T follicular helper cell (primary cell): Measurements from ENCODE around the gene MYL11.

Experiments
- DNase-seq: peaks from one replicate; pipeline ENCODE4 v3.0.0-alpha.2; 2020; ENCODE audit warnings: low read depth

The MYL11 gene

GRCh38 chr16:30354423-30355143, 20.0 kb upstream of the MYL11 start:
- DNase-seq: no peak

GRCh38 chr16:30355144-30355953, 19.3 kb upstream of the MYL11 start, which contains the start of gene CD2BP2:
CD2BP2 (minus strand) TSS chr16:30355308; CDS start chr16:30354681, 627 bp downstream.
- peak; percentile 83 for DNase-seq

DNA sequence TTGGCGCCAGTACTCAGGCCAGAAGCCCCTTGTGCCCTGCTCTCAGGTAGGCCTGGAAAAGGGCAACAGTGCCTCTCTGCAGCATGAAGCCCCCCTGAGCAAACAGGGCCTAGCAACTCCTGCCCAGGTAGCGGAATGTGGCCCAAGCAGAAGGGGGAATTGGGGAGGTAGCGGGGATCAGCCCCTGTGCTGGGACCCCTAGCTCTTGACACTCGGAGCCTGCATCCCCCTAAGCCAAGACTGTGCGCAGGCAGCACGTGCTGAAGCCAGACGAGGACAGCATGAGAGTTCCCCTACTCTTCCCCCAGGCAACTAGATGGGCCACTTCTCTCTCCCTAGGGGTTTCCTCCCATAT, 18.7 kb upstream of the MYL11 start:
- no peak for DNase-seq

DNA sequence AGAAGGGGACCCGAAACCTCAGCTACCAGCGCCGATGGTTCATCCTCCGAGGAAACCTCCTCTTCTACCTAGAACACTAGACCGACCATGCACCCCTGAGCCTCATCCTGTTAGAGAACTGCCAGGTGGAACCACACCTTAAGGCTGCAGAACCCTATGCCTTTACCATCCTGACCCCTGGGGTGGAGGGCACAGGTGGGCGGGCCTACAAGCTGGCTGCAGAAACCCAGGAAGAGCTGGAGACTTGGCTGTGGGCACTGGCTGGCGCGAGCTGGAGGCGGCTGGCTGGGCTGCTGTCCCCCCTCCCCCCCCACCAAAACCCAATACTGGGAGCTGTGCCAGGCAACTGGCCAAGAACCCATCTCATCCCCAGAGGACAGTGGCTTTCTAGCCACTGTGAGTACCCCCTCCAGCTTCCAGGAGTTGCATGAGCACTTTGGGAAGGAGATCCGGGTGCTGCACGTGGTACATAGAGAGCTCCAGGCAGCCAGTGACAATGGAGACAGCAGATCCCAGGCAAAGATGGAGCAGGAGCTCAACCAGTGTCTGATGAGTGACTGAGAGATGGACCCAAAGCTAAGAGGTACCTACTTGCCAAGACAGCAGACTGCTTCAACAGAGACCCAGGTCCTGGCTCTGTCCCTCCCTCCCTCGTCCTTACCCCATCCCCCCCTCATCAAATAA, 18.1 kb upstream of the MYL11 start:
- DNase-seq: no peak

- no peak for DNase-seq
Observed at GRCh38 chr16:30357085-30357714, 17.4 kb upstream of the MYL11 start.

DNA sequence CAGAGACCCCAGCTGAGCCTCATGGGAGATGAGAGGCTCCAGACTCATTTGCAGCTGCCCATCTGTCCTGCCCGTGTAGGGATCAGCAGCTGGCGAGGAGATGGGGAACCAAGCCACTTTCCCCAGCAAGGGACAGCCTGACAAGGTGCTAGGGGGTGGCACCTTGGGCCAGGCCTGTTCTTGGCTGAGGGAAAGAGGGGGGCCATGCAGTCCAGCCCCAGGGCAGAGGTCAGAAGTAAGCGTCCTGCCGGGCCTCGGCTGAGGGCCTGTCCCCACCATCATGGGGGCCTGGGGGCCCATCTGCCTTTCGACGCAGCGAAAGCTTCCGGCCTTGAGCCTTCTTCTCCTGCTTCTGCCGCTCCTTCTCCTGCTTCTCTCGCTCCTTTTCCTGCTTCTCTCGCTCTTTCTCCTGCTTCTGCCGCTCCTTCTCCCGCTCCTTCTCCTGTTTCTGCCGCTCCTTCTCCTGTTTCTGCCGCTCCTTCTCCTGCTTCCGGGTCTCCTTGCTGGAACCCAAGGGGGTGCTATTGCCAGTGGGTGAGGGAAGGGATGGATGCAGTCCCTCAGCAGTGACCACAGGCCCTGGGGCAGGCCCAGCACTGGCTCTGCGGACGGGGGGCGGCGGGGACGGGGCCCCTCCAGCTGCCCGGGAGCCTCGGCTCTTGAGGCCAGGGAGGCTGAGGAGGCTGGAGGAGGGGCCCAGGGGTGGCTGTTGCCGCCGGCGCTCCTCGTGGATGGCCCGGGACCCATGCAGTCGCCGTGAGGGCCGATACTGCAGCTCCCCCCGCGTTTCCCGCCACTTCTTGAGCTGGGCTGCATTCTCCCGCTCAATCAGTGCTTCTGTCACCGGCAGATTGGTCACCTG, 16.7 kb upstream of the MYL11 start:
- DNase-seq: no peak

DNA sequence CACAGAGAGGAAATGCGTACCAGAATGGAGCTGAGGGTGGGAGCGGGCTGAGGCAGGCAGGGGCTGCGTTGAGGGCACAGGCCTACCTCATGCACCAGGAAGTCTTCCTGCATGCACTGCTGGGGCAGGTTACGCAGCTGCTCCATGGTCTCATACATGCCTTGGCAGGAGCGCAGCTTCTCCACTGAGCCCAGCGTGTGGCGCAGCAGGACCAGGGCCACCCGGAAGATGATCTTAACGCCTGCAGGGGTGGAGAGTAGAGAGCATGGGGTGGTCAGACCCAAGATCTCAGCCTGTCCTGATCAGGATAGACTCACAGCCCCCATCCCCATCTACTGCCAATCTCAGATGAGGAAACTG, 16.0 kb upstream of the MYL11 start:
- no peak for DNase-seq

DNA sequence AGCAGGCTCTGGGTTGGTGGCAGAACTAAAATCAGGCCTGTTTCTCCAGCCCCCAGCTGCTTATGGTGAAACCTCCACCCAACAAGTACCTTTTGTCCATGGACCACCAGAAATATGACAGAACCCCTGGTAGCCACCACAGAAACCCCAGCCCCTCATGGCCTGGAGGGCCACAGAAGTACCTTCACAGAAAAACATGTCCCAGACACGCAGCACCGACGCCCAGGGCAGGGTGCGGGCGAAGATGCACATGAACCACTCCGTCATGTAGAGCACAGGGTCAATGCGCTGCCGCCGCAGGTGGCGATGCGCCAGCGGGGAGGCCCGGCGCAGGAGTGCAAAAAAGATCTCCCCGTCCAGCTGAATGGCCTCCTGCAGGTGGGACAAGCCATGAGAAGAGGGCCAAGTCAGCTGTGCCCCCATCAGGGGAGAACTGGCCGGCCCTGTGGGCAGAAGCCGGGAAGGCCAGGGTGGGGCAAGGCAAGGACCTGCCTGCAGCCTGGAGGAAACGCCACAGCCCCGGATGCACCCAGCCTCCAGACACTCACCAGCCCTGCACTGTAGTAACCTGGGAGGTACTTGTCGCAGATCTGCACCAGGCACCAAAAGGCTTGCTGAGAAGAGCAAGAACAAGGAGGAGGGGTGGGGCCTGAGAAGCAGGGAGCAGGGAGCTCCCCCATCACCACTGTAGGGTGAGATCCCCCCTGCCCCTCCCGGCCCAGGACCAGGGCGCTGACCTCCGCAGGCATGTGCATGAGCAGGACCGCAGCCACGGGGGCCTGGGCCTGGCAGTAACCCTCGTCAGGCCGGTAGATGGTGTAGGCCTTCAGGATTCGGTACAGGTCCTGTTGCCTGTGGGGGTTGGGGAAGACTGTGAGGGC, 15.4 kb upstream of the MYL11 start:
- DNase-seq: no peak

DNA sequence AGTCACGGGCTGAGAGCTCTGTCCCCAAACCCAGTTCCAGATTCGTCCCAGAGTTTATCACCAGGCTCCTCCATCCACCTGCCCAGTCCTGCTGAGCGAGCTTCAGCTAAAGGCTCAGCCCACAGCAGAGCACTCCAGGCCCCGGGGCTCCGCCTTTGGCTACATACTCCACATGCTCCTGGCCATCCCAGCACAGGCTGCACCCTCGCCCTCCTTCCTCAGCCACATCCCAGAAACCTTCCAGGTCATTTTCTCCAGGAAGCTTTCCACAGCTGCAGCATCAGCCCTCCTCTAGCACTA, 14.8 kb upstream of the MYL11 start:
- no peak for DNase-seq

GRCh38 chr16:30361180-30361579, 13.4 kb upstream of the MYL11 start:
- DNase-seq: no peak

DNA sequence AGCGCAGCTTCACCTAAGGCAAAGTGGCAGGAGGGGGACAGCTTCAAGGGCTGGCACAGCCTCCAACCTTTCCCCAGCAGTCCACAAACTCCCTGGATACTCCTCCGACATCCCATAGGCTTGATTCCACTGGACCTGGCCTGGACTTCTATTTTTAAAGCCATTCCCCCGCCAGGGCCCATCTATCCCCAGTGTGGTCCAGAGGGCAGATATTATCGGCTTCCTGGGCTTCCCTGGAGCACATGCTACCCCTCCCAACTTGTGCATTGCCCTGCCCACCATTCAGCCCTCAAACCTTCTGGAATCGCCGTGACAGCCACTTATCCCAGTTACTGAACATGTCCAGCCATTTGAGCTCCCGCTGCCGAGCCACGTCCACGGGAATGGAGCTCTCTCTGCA, 9.4 kb upstream of the MYL11 start:
- no peak for DNase-seq

GRCh38 chr16:30366511-30366910, 8.1 kb upstream of the MYL11 start:
- no peak for DNase-seq

DNA sequence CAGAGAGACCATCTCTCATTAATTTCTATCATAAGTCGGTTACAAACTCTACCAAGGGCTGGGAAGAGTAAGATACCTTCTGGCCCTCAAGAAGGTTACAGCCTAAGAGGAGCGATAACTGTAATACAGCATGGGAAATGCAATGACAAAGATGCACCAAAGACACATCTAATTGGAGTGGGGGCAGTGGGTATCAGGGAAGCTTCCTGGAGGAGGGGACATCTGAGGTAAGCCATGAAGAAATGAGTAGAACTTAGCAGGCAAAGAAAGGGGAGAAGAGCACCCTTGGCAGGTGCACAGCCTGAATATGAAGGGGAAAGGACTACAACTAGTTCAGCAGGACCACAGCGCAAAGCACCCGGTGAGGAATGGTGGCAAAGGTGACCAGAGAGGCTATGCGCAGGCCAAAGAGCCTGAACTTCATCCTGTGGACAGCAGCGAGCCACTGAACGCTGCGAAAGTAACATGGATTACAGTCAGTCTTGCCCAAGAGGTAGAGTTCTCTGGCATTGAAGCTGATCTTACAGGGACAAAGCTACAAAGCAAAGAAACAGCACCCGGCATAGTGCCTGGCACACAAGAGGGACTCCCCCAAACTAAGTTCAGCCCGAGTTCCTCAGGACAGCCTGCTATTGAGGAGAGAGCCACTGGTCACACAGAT, 7.1 kb upstream of the MYL11 start:
- DNase-seq: no peak

DNA sequence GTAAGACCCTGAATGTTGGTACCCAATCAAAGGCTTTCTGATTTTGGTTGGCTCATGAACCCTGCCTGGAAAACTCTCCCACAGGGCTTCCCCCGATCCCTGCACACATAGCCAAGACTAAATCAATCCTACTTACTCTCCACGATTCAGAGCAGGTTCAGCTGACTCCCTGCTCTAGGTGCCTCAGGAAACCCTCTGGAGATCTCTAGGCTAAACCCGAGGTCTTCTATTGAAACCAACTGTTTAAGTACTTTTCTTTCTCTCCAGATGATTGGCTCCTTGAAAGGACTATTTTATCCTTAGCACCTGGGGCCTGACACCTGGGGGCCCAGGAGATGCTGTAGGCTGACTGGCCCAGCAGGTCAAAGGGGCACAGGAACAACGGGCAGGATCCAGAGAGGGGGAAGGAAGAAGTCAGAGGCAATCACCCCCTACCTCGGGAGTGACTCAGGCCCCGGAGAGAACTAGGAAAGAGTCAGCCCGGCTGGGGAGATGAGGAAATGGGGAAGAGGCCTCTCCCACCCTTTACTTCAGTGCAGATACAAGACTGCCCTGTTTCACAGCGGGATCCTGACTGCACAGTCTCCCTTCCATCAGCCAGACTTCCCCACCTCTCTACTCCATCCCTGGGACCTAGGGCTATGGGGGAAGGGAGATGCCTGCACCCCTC, 6.3 kb upstream of the MYL11 start:
- DNase-seq: no peak

DNA sequence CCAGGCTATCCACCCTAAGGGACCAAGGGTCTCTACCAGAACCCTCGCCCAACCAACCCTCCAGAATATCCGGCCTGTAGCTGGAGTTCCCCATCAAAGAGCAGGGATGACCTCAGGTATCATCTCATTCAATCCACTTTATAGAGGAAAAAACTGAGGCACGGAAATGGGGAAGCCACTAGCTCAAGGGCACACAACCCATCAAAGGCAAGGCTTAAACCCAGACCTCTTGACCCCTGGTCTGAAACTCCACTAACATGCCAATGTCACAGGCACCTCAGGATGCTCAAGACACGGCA, 5.9 kb upstream of the MYL11 start:
- no peak for DNase-seq

DNA sequence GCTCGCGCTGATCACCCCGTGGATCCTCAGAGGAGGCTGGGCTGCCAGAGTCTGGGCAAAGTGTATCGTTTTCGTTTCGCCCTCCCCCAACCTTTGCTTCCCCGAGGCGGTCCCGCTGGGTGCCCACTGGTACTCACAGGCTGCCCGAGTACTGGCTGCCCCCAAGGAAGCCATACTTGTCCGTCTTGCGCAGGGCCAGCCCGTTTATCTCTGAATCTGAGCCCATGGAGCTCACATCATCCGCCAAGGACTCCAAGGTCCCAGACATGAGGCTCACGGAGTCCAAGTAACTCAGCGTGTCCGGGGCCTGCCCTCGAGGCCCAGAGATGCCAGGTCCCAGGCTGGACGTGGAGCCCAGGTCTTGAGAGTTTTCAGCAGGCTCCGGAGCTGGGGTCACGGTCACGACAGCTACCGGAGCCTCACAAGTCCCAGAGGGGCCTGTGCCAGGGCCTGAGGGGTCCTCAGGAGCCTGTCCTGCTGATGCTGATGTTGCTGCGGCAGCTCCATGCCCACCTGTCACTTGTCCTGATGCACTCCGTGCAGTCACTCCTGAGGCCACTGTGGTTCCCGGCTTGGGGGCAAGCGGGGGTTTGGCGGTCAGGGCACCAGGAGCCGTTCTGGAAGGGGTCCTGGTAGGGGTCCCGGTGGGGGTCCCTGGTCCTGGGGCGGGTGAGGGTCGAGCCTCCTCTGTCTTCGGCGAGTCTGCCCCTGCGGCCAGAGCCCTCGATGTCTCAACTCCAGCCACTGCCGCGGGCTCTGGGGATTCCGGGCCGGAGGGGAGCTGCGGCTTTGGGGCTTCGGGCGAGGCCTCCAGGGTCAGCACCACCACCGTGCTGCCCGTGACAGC, 5.3 kb upstream of the MYL11 start:
- DNase-seq: no peak

GRCh38 chr16:30369938-30370455, 4.6 kb upstream of the MYL11 start:
- no peak for DNase-seq

DNA sequence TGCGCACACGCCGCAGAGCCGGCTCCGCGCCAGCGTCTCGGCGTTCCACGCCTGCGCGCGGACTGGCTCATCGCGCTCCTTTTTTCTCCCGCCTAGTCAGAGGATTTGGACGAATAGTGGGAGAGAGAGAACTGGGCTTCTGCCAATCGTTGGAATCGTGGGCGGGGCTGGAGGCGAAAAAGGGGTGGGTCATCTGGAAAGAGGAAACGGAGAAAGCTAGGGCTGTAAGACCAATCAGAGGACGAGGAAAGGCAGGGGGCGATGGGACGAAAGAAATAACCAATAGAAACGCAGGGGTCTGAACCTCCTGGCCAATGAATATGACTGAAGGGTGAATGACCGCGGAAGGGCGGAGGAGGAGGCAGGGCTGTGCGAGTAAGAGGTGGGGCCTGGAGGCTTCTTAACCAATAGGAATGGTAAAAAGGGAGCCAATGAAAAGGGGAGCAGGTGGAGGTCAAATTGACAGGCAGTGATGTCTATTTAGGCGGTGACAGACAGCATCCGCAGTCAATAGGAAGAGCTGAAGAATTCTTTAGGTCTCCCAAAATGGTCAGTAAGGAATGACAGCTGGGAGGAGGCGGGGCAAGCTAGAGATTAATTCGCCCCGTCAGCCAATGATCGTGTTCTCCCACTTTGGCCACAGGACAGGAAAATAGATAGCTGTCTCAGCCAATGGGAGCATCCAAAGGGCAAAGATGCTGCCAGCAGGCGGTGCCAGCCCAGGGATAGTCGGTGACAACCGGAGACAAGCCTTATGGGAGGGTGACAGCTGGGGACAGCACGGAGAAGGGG, 4.0 kb upstream of the MYL11 start, which contains the start of gene TBC1D10B:
Gene TBC1D10B, minus strand, starts transcription at position 39 of the 792 bp plus-strand sequence. CDS start 311 bp downstream, outside the sequence.
- DNase-seq: peak; percentile 99
